Uterus (tissue), 4 donors: Measurements from ENCODE around the gene OST4. TPM values are rescaled to one million over a fixed set of nuclear protein-coding genes. Genes with fewer than 3 reads are reported as not detected.
"Not testable (repeated sequence)": the region's sequence is repeated elsewhere in the genome, so short reads cannot be mapped to it uniquely, and the experiment has no call there.

Source experiments
- DNase-seq, 2 donors: peaks; one replicate each; pipeline ENCODE4 v3.0.0-alpha.2; 2019 to 2020
- H3K27ac ChIP-seq, 2 donors: fragments of 200-600 bp; sonication (generic); 1 replicate in 1 of 2; 2 replicates in 1 of 2; pipeline ENCODE4 v1.5.1; 2016 to 2018
- H3K27me3 ChIP-seq, 2 donors: fragments of 200-600 bp; sonication (generic); one replicate each; pipeline ENCODE4 v1.5.1; 2018 to 2019; ENCODE audit warnings: control low read depth in 1 of 2
- H3K36me3 ChIP-seq, 2 donors: fragments of 200-600 bp; sonication (generic); one replicate each; pipeline ENCODE4 v1.5.1; 2019; ENCODE audit warnings: control low read depth in 1 of 2
- H3K4me1 ChIP-seq, 2 donors: fragments of 200-600 bp; sonication (generic); one replicate each; pipeline ENCODE4 v1.5.1; 2018 to 2019; ENCODE audit warnings: control low read depth in 1 of 2
- H3K4me3 ChIP-seq, 2 donors: fragments of 200-600 bp; sonication (generic); 1 replicate in 1 of 2; 2 replicates in 1 of 2; pipeline ENCODE4 v1.5.1; 2018 to 2019; ENCODE audit warnings: mild to moderate bottlenecking in 1 of 2
- H3K9me3 ChIP-seq, 2 donors: fragments of 200-600 bp; sonication (generic); one replicate each; pipeline ENCODE4 v1.5.1; 2019; ENCODE audit warnings: control low read depth in 1 of 2
- CTCF ChIP-seq, 4 experiments: fragments of 200-600 bp in 2 of 4; fragments of 450-650 bp in 2 of 4; sonication (generic) in 2 of 4; IDR thresholded peaks; one replicate each; pipeline ENCODE4 v1.5.1; 2016 to 2019; ENCODE audit warnings: antibody characterized with exemption in 4 of 4, mild to moderate bottlenecking in 2 of 4, moderate library complexity in 1 of 4
- POLR2A ChIP-seq, 2 donors: fragments of 450-650 bp; IDR thresholded peaks; one replicate each; pipeline ENCODE4 v1.6.1; 2016; ENCODE audit warnings: antibody characterized with exemption in 2 of 2, mild to moderate bottlenecking in 1 of 2, moderate library complexity in 1 of 2
- intact Hi-C: fragments of 100-400 bp; cut with DNase I; formaldehyde crosslinking; loops from one replicate; pipeline ENCODE4 v1.15.1; 2023; ENCODE audit warnings: low total_unique reads
- total RNA-seq, 4 donors: library from RNA; depleted of rRNA in 3 of 4; stranded (reverse); fragments of >200 nt in 3 of 4; gene quantifications; one replicate each; pipeline versions ENCODE4 v1.1.0 to v1.2.4, GENCODE V29; 2014 to 2023
- donor health status: DM: yes; HTN: yes; CAD: no.

The OST4 gene
- total RNA-seq, 4 donors from 2014 or later: 76.3 to 387 (median 237) TPM

DNA sequence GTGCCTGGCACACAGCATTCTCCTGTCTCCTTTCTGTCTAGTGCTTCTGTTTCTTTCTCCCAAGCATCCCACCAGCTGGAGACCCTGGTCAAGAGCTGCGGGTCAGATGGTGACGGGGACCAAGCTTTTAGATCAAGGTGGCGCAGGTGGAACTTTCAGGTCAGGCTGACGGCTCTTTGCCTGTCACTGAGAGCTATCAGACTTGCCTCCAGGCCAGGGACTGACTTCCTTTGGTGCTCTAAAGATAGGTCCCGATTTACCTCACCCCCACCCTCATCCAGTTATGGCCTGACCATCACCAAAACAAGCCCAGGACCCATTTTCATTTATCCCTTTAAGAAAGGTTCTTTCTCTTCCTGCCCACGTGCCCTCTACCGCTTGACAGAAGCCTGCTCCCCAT, 5.8 kb upstream of the OST4 start:
- H3K4me1 ChIP-seq: peaks cover 5 to 9% of the 10 kb centered on the region in 2 donors
- no peaks in the 10 kb centered on the region for H3K27me3 ChIP-seq
- no peak overlapping the region for H3K4me3 ChIP-seq
- no peak for TF ChIP-seq POLR2A (IDR thresholded peaks at IDR 0.05)
- no peak for TF ChIP-seq CTCF (IDR thresholded peaks at IDR 0.05)
- intact Hi-C loops: no loop called here
- H3K9me3 ChIP-seq: no peaks in the 10 kb centered on the region
- DNase-seq: no peak
- peak overlapping the region; percentile 92 to 98 for H3K27ac ChIP-seq
- no peaks in the 10 kb centered on the region for H3K36me3 ChIP-seq

GRCh38 chr2:27076323-27076722, 4.9 kb upstream of the OST4 start:
- H3K27ac ChIP-seq: peak overlapping the region; percentile 92 to 98
- TF ChIP-seq CTCF (IDR thresholded peaks at IDR 0.05): no peak
- TF ChIP-seq POLR2A (IDR thresholded peaks at IDR 0.05): no peak
- H3K27me3 ChIP-seq: no peaks in the 10 kb centered on the region
- DNase-seq: no peak
- no peaks in the 10 kb centered on the region for H3K9me3 ChIP-seq
- H3K4me1 ChIP-seq: peaks cover under 1 to 4% of the 10 kb centered on the region in 2 donors
- H3K36me3 ChIP-seq: no peaks in the 10 kb centered on the region
- no peak overlapping the region for H3K4me3 ChIP-seq
- intact Hi-C loops: no loop called here

DNA sequence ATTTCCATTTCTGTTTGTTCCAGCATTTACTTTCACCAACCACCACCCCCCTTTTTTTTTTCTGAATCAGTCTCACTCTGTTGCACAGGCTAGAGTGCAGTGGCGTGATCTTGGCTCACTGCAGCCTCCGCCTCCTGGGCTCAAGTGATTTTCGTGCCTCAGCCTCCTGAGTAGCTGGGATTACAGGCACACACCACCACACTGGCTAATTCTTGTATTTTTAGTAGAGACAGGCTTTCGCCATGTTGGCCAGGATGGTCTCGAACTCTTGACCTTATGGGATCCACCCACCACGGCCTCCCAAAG, 4.1 kb upstream of the OST4 start:
- H3K4me3 ChIP-seq, H3K4me1 ChIP-seq, DNase-seq, H3K9me3 ChIP-seq, intact Hi-C loops, H3K27me3 ChIP-seq, H3K36me3 ChIP-seq: not testable (repeated sequence)
- peak overlapping the region; percentile 95 to 98 for H3K27ac ChIP-seq

DNA sequence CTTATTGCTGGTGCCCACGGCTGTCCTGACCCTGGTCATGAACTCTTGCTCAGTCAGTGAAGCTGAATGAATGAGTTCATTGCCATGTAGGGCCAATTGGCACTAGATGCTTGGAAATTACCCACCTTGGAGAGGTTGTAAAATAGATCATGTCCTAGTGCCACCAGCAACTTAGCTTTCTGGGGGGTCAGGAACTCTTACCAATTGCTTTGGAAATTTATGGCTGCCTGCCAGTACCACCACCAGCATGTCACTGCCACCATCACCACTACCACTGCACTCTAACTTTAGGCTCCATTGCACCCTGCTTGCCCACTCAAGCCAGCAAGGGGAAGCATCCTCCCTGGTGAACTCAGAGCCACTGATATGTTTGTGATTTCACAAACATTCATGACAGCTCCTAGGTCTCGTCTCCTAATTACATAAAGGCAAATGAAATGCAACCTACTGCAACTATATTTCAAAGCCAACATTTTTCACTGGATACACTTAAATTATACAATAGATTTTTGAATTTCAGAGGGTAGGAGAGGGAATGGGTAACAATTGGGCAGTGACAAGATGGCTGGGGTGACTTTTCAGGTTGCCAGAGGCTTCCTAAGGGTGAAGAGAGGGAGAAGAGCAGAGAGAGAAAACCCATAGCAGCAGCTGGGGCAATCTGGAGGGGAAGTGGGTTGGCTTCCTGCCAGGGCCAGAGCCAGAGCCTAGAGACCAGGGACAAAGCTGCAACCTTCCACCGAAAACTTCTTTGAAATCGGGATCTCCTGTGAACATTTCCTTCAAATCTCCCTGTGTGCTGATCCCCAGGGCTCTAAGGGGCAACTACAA, 3.5 kb upstream of the OST4 start:
- intact Hi-C loops: no loop called here
- no peak overlapping the region for H3K4me3 ChIP-seq
- no peaks in the 10 kb centered on the region for H3K9me3 ChIP-seq
- DNase-seq: peak; percentile 46 to 48
- H3K27me3 ChIP-seq: no peaks in the 10 kb centered on the region
- peaks cover 3 to 6% of the 10 kb centered on the region in 2 donors for H3K4me1 ChIP-seq
- TF ChIP-seq CTCF (IDR thresholded peaks at IDR 0.05) (no peak), POLR2A (IDR thresholded peaks at IDR 0.05) (no peak)
- no peaks in the 10 kb centered on the region for H3K36me3 ChIP-seq
- peak overlapping the region; percentile 95 to 98 for H3K27ac ChIP-seq

DNA sequence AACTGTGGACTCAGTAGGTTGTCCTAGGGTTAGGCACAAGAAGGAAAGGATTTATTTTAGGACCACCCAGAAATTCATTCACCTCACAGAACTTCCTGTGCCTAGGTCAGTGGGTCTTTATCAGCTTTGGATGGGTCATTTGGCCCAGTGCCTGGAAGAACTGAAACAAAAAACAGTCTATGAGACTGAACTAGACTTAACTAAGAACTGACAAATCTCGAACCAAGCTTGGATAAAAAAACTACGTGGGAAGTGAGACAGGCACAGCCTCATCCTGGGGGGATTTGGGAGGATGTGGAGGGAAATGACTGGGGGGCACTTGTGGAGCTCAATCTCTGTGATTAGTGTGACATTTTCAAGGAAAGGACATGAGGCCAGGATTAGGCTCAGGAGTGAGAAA, 2.3 kb upstream of the OST4 start:
- Histone ChIP-seq H3K27me3 (no peaks in the 10 kb centered on the region), H3K9me3 (no peaks in the 10 kb centered on the region), H3K4me1 (peaks cover 7 to 9% of the 10 kb centered on the region in 2 donors), H3K4me3 (no peak overlapping the region), H3K36me3 (no peaks in the 10 kb centered on the region), H3K27ac (peak overlapping the region; percentile 95 to 98)
- DNase-seq: no peak
- TF ChIP-seq POLR2A (IDR thresholded peaks at IDR 0.05): no peak
- TF ChIP-seq CTCF (IDR thresholded peaks at IDR 0.05): no peak
- intact Hi-C loops: no loop called here
